Kidney capillary endothelial cell (primary cell): ENCODE results near the gene SLC66A3.

Experiments
- DNase-seq: peaks from one replicate; pipeline ENCODE4 v3.0.0-alpha.2; 2018; ENCODE audit warnings: low spot score

The SLC66A3 gene

GRCh38 chr2:11213975-11214374, 58.7 kb downstream of the SLC66A3 start:
- DNase-seq, result no peak

GRCh38 chr2:11214770-11215169, 59.5 kb downstream of the SLC66A3 start:
- DNase-seq, result no peak

- no peak for DNase-seq
Observed at GRCh38 chr2:11215407-11215806, 60.1 kb downstream of the SLC66A3 start.

GRCh38 chr2:11220445-11220844, 65.2 kb downstream of the SLC66A3 start:
- DNase-seq, result no peak

GRCh38 chr2:11222845-11223244, 67.6 kb downstream of the SLC66A3 start:
- DNase-seq, result no peak

- DNase-seq, result no peak
Observed at GRCh38 chr2:11224887-11225286, 69.6 kb downstream of the SLC66A3 start.

GRCh38 chr2:11227595-11227994, 72.3 kb downstream of the SLC66A3 start:
- DNase-seq, result no peak
